Measurements from ENCODE around the gene NLGN4Y. TPM values are rescaled to one million over a fixed set of nuclear protein-coding genes. Genes with fewer than 3 reads are reported as not detected.
A peak's percentile ranks its signal among the peaks of the same experiment; 100 is the strongest.

NLGN4Y gene
- total RNA-seq (10 to 100 TPM in 1 of 7 donors, 1 to 10 TPM in 1, not detected in 5; 3.2 to 11.1 TPM), polyA plus RNA-seq (under 1 TPM in 2 of 3 donors, not detected in 1; 0.35 to 0.50 TPM)
- long read RNA-seq, donor 1: 0 reads
- long read RNA-seq, donor 2: 0 reads

DNA sequence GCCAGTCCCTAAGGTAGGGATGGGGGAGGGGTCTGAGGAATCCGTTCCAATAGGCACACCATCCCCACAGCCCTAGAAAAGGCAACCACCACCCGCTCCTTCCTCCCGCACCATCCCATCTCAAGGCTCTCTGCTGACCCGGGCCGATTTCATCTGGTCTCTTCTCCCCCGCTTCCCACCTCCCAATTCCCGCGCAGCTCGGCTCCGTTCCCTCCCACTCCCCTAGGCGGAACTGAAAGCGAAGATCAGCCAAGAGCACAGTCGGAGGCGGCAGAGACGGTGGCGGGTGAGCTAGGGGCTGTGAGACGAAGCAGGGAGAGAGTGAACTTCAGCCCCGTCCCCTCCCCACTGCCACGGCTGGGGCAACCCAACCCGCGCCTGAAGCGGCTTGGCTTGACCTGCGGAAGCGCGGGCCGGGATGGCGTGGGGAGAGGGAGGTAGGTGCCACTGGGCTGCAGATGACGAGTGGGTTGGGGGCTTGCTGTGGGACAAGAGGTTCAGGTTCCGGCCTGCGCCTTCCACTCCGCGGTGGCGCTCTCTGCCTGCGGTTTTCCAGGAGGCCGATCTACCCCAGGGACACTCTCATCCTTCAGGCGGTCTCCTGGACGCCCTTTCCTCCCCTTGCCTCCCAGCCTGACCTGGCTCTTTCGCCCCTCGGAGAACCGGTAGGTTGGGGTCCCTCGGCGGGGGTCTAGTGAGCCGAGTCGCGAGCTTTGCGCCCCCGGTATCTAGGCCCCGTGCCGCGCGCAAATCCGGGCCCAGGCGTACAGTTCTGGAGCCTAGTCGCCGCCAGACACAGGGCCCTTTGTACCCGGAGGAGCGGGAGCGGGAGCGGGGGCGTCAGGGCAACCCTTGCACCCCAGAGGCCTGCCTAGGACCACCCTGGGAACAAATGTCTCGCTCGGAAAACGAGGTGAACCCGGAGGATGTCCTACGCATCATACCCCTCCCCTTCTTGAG lies at the start of gene NLGN4Y:
TSS of gene NLGN4Y (plus strand) at position 258 of the 960 bp plus-strand sequence. CDS start 97,591 bp downstream, outside the sequence.
- Histone ChIP-seq H3K27me3 (replicated peaks in 1 of 7) (peaks cover 0 to 36% (median 0%) of the 10 kb centered on the region in 7 donors), H3K36me3 (no peaks in the 10 kb centered on the region), H3K27ac (peak within 1 kb of the TSS in 1 of 8 donors; percentile 11), H3K9me3 (no peaks in the 10 kb centered on the region), H3K4me1 (no peaks in the 10 kb centered on the region), H3K4me3 (peak within 1 kb of the TSS in 3 of 8 donors; percentile 25 to 43 (median 37))
- intact Hi-C loops (cut with DNase I; ENCODE audit: low total_unique reads): no loop called here
- 0 to 2% (median 1%) methylated on average over 21 to 65 of the region's 65 CpGs; no CpG with 5 or more reads in 2 of the 5 donors for WGBS, 5 donors
- TF ChIP-seq POLR2AphosphoS5 (IDR thresholded peaks at IDR 0.05) (no peak), POLR2A (IDR thresholded peaks at IDR 0.05) (no peak)
- TF ChIP-seq, protein P1, sequence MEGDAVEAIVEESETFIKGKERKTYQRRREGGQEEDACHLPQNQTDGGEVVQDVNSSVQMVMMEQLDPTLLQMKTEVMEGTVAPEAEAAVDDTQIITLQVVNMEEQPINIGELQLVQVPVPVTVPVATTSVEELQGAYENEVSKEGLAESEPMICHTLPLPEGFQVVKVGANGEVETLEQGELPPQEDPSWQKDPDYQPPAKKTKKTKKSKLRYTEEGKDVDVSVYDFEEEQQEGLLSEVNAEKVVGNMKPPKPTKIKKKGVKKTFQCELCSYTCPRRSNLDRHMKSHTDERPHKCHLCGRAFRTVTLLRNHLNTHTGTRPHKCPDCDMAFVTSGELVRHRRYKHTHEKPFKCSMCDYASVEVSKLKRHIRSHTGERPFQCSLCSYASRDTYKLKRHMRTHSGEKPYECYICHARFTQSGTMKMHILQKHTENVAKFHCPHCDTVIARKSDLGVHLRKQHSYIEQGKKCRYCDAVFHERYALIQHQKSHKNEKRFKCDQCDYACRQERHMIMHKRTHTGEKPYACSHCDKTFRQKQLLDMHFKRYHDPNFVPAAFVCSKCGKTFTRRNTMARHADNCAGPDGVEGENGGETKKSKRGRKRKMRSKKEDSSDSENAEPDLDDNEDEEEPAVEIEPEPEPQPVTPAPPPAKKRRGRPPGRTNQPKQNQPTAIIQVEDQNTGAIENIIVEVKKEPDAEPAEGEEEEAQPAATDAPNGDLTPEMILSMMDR (IDR thresholded peaks at IDR 0.05 in 8 of 11, conservative IDR thresholded peaks at IDR 0.05 in 3 of 11): no peak
- DNase-seq: no peak

DNA sequence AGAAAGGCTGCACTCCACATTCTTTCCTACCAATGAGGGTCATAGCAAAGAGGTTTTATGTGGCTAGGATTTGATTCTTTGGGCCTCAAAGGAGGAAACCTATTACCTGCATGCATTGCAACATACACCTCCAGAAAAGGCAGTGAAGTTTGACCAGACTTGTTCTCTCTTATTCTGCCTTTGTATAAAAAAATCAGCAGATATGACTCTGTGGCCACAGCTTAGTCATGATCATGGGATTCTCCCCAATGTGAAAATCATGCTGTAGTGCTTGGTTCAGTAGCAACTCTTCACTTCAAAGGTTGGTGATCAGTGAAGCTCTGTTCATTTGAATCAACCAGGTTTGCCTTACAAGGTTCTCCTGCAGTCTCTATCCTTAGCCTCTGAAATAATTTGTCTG lies 38.4 kb upstream of the NLGN4Y start:
- TF ChIP-seq, protein P1 (IDR thresholded peaks at IDR 0.05 in 8 of 11, conservative IDR thresholded peaks at IDR 0.05 in 3 of 11): no peak
- no peak for TF ChIP-seq POLR2A (IDR thresholded peaks at IDR 0.05)
- no peak for TF ChIP-seq POLR2AphosphoS5 (IDR thresholded peaks at IDR 0.05)
- no peak overlapping the region for H3K27ac ChIP-seq
- DNase-seq: no peak
- H3K36me3 ChIP-seq: no peaks in the 10 kb centered on the region
- intact Hi-C loops (cut with DNase I; ENCODE audit: low total_unique reads): no loop called here
- no peaks in the 10 kb centered on the region for H3K9me3 ChIP-seq
- no peaks in the 10 kb centered on the region for H3K27me3 ChIP-seq (replicated peaks in 1 of 7)
- H3K4me3 ChIP-seq: no peak overlapping the region
- H3K4me1 ChIP-seq: no peaks in the 10 kb centered on the region

DNA sequence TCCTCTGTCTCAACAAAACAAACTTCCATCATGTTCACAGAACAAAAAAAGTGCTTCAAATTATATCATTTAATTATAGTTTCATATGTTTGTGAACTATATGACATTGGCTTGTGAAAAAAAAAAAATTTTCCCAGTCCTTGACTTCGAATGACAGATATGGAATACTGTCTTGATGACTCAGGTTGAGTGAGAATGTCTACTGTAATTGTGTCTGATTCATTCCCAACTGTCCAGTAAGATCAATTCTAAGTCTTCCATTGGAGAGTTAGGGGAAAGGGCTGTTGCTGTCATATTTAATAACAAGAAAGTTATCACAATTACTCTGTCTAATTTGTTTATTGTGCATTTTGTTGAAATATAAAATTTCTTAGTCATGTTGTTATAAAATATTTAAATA lies 34.1 kb upstream of the NLGN4Y start:
- TF ChIP-seq POLR2AphosphoS5 (IDR thresholded peaks at IDR 0.05): no peak
- no peak for TF ChIP-seq POLR2A (IDR thresholded peaks at IDR 0.05)
- TF ChIP-seq, protein P1 (IDR thresholded peaks at IDR 0.05 in 8 of 11, conservative IDR thresholded peaks at IDR 0.05 in 3 of 11): no peak
- Histone ChIP-seq H3K9me3 (no peaks in the 10 kb centered on the region), H3K4me3 (no peak overlapping the region), H3K27me3 (replicated peaks in 1 of 7) (no peaks in the 10 kb centered on the region), H3K27ac (no peak overlapping the region), H3K36me3 (no peaks in the 10 kb centered on the region), H3K4me1 (no peaks in the 10 kb centered on the region)
- intact Hi-C loops (cut with DNase I; ENCODE audit: low total_unique reads): no loop called here
- 54 to 64% (median 58%) methylated on average over 1 of the region's 1 CpG; no CpG with 5 or more reads in 2 of the 5 donors for WGBS, 5 donors
- DNase-seq: no peak

DNA sequence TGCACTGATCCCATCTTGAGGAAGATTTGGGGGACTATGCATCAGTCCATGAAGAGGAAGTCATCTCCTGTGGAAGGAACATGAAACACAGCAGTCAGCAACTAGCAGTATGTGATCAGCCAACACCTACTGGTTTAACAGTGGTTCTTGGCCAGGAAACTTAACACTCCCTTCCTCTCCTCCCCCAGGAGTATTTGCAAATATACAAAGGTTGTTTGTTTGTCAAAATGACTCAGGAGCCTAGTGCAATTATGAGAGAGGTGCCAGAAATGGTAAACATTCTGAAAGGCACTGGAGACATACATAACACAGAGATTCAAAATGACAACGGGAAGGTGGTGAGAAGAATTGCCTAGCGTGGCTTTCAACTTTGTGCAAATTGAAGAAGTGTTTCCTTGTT lies 26.3 kb upstream of the NLGN4Y start:
- H3K27ac ChIP-seq: no peak overlapping the region
- no peaks in the 10 kb centered on the region for H3K9me3 ChIP-seq
- no peaks in the 10 kb centered on the region for H3K4me1 ChIP-seq
- no peaks in the 10 kb centered on the region for H3K27me3 ChIP-seq (replicated peaks in 1 of 7)
- H3K36me3 ChIP-seq: no peaks in the 10 kb centered on the region
- no peak for DNase-seq
- 52 to 73% (median 72%) methylated on average over 2 of the region's 2 CpGs; no CpG with 5 or more reads in 2 of the 5 donors for WGBS, 5 donors
- H3K4me3 ChIP-seq: no peak overlapping the region
- no peak for TF ChIP-seq POLR2AphosphoS5 (IDR thresholded peaks at IDR 0.05)
- intact Hi-C loops (cut with DNase I; ENCODE audit: low total_unique reads): no loop called here
